HEK293 (cell line): ENCODE data around the gene ZNF211.

Experiments
- GFI1B ChIP-seq: fragments of 450-650 bp; formaldehyde crosslinking; IDR thresholded peaks from 2 replicates; pipeline ENCODE4 v1.5.1; 2016; ENCODE audit warnings: missing biosample characterization, missing genetic modification characterization
- GLIS2 ChIP-seq: fragments of 450-650 bp; formaldehyde crosslinking; IDR thresholded peaks from 2 replicates; pipeline ENCODE4 v1.5.1; 2016; ENCODE audit warnings: missing biosample characterization, missing genetic modification characterization
- HOXC10 ChIP-seq: sonication (generic); formaldehyde crosslinking; IDR thresholded peaks from 2 replicates; pipeline ENCODE4 v1.8.1; 2023; ENCODE audit warnings: mild to moderate bottlenecking, missing genetic modification reagents
- KLF10 ChIP-seq: fragments of 450-650 bp; IDR thresholded peaks from 2 replicates; pipeline ENCODE4 v1.5.1; 2018; ENCODE audit warnings: missing biosample characterization, mild to moderate bottlenecking, missing genetic modification characterization
- SP3 ChIP-seq: fragments of 450-650 bp; formaldehyde crosslinking; IDR thresholded peaks from 2 replicates; pipeline ENCODE4 v1.5.1; 2016; ENCODE audit warnings: missing biosample characterization, missing genetic modification characterization
- SP7 ChIP-seq: fragments of 450-650 bp; formaldehyde crosslinking; IDR thresholded peaks from 2 replicates; pipeline ENCODE4 v1.5.1; 2016; ENCODE audit warnings: missing biosample characterization, missing genetic modification characterization
- ZBTB8A ChIP-seq: fragments of 450-650 bp; formaldehyde crosslinking; IDR thresholded peaks from 2 replicates; pipeline ENCODE4 v1.5.1; 2016; ENCODE audit warnings: missing biosample characterization, missing genetic modification characterization
- ZFP69B ChIP-seq: fragments of 450-650 bp; formaldehyde crosslinking; IDR thresholded peaks from 2 replicates; pipeline ENCODE4 v1.5.1; 2016; ENCODE audit warnings: missing biosample characterization, missing genetic modification characterization
- ZNF169 ChIP-seq: fragments of 450-650 bp; formaldehyde crosslinking; IDR thresholded peaks from 2 replicates; pipeline ENCODE4 v1.5.1; 2016; ENCODE audit warnings: missing biosample characterization, missing genetic modification characterization
- ZNF2 ChIP-seq: fragments of 450-650 bp; formaldehyde crosslinking; IDR thresholded peaks from 2 replicates; pipeline ENCODE4 v1.5.1; 2016; ENCODE audit warnings: missing biosample characterization, missing genetic modification characterization
- ZNF416 ChIP-seq: fragments of 450-650 bp; formaldehyde crosslinking; IDR thresholded peaks from 2 replicates; pipeline ENCODE4 v1.5.1; 2016; ENCODE audit warnings: missing biosample characterization, missing genetic modification characterization
- ZNF560 ChIP-seq: fragments of 450-650 bp; formaldehyde crosslinking; IDR thresholded peaks from 2 replicates; pipeline ENCODE4 v1.5.1; 2017; ENCODE audit warnings: missing biosample characterization, missing genetic modification characterization, borderline replicate concordance
- ZNF561 ChIP-seq: fragments of 450-650 bp; IDR thresholded peaks from 2 replicates; pipeline ENCODE4 v1.5.1; 2018; ENCODE audit warnings: missing biosample characterization, missing genetic modification characterization, borderline replicate concordance
- ZNF610 ChIP-seq: fragments of 450-650 bp; formaldehyde crosslinking; IDR thresholded peaks from 2 replicates; pipeline ENCODE4 v1.5.1; 2016; ENCODE audit warnings: missing biosample characterization, missing genetic modification characterization, borderline replicate concordance
- ZNF626 ChIP-seq: fragments of 450-650 bp; sonication (Bioruptor Pico); formaldehyde crosslinking; IDR thresholded peaks from 2 replicates; pipeline ENCODE4 v1.5.1; 2018; ENCODE audit warnings: missing biosample characterization, missing genetic modification characterization, inconsistent platforms
- ZNF76 ChIP-seq: fragments of 450-650 bp; formaldehyde crosslinking; IDR thresholded peaks from 2 replicates; pipeline ENCODE4; 2016; ENCODE audit warnings: low read depth, missing biosample characterization, missing genetic modification characterization, borderline replicate concordance
- ZNF830 ChIP-seq: fragments of 450-650 bp; IDR thresholded peaks from 2 replicates; pipeline ENCODE4 v1.5.0; 2018; ENCODE audit warnings: missing biosample characterization, missing genetic modification characterization, low read depth, mild to moderate bottlenecking, moderate library complexity
- TF ChIP-seq, protein P1 (sequence below): fragments of 450-650 bp; formaldehyde crosslinking; IDR thresholded peaks from 2 replicates; pipeline ENCODE4 v1.5.1; 2016; ENCODE audit warnings: missing biosample characterization, missing genetic modification characterization
- TF ChIP-seq, protein P2 (sequence below): fragments of 450-650 bp; formaldehyde crosslinking; IDR thresholded peaks from 2 replicates; pipeline ENCODE4 v1.5.1; 2016; ENCODE audit warnings: missing biosample characterization, missing genetic modification characterization
- TF ChIP-seq, protein P3 (sequence below): fragments of 450-650 bp; formaldehyde crosslinking; optimal IDR thresholded peaks from 2 replicates; pipeline ENCODE3; 2016; ENCODE audit warnings: missing biosample characterization, mild to moderate bottlenecking, missing genetic modification characterization
- TF ChIP-seq, protein P4 (sequence below): fragments of 450-650 bp; formaldehyde crosslinking; IDR thresholded peaks from 2 replicates; pipeline ENCODE4 v1.5.1; 2016; ENCODE audit warnings: missing biosample characterization, missing genetic modification characterization
- TF ChIP-seq, protein P5 (sequence below): sonication (generic); formaldehyde crosslinking; IDR thresholded peaks from 2 replicates; pipeline ENCODE4 v1.8.1; 2022; ENCODE audit warnings: mild to moderate bottlenecking, moderate library complexity, missing genetic modification reagents
- TF ChIP-seq, protein P6 (sequence below): fragments of 450-650 bp; formaldehyde crosslinking; IDR thresholded peaks from 2 replicates; pipeline ENCODE4 v1.5.1; 2017; ENCODE audit warnings: missing biosample characterization, missing genetic modification characterization

ZNF211 gene

DNA sequence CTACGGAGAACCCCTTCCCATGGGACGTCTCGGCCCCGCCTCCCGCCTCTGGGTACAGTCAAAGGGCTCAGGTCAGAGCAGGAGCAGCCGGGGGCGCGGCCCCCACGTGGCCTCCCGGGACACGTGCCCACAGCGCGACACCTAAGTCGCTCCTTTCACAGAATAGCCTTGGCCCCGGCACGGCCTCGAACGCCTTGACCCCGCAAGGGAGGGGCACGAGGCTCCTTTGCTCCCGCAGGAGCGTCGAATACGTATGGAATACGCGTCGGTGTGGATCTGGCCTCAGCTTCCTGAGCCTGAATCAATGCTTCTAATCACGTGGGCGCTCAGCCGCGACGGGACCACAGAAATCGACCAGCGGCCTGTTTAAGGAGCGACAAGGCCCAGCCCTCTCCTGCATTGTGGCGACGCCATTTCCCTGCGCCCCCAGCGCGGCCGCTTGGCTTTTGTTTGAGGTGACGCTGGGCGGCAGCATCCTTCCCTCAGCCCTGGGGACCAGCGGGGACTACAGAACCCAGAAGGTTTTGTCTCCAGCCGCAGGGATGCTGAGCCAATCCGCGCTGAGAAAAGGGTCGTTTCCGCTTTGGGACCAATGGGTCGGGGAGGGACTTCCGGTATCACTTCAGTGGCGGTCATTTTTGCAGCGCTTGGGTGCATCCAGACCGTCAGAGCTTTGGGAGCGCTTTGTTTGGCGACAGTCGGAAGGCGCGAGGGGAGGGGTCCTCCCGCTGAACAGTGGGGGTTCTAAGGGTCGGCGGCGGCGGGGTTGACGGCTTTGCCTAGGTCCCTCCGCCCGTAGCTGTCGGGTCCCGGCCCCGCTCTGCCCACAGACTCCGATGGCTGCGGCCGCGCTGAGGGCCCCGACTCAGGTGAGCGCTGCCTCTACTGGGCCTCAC is 49.2 kb upstream of the ZNF211 start, which contains the start of gene ZIK1 (continued):
- TF ChIP-seq SP7 (tag by site-specific recombination) (peak; percentile 37; the same call in 1 of the 2 replicates), ZNF610 (peak; percentile 82; the same call in 1 of the 2 replicates), HOXC10 (CRISPR knock-in tag) (peak; percentile 100), ZNF626 (tag by site-specific recombination) (0 out of 2 replicates have a peak, but pooled peaks have one; percentile 6), ZNF2 (tag by site-specific recombination) (0 out of 2 replicates have a peak, but pooled peaks have one; percentile 31), SP3 (tag by site-specific recombination) (0 out of 2 replicates have a peak, but pooled peaks have one; percentile 23), ZNF76 (tag by site-specific recombination) (peak; percentile 78; the same call in 1 of the 2 replicates), KLF10 (tag by site-specific recombination) (no peak), ZNF169 (tag by site-specific recombination) (0 out of 2 replicates have a peak, but pooled peaks have one; percentile 25), GLIS2 (tag by site-specific recombination) (peak; percentile 24; the same call in 1 of the 2 replicates), ZFP69B (tag by site-specific recombination) (peak; percentile 62; the same call in 1 of the 2 replicates), ZNF561 (tag by site-specific recombination) (0 out of 2 replicates have a peak, but pooled peaks have one; percentile 51), ZBTB8A (tag by site-specific recombination) (peak; percentile 93), GFI1B (tag by site-specific recombination) (no peak), ZNF830 (tag by site-specific recombination) (no peak), ZNF416 (tag by site-specific recombination) (0 out of 2 replicates have a peak, but pooled peaks have one; percentile 37), ZNF560 (tag by site-specific recombination) (0 out of 2 replicates have a peak, but pooled peaks have one; percentile 4)
- TF ChIP-seq, protein P1, sequence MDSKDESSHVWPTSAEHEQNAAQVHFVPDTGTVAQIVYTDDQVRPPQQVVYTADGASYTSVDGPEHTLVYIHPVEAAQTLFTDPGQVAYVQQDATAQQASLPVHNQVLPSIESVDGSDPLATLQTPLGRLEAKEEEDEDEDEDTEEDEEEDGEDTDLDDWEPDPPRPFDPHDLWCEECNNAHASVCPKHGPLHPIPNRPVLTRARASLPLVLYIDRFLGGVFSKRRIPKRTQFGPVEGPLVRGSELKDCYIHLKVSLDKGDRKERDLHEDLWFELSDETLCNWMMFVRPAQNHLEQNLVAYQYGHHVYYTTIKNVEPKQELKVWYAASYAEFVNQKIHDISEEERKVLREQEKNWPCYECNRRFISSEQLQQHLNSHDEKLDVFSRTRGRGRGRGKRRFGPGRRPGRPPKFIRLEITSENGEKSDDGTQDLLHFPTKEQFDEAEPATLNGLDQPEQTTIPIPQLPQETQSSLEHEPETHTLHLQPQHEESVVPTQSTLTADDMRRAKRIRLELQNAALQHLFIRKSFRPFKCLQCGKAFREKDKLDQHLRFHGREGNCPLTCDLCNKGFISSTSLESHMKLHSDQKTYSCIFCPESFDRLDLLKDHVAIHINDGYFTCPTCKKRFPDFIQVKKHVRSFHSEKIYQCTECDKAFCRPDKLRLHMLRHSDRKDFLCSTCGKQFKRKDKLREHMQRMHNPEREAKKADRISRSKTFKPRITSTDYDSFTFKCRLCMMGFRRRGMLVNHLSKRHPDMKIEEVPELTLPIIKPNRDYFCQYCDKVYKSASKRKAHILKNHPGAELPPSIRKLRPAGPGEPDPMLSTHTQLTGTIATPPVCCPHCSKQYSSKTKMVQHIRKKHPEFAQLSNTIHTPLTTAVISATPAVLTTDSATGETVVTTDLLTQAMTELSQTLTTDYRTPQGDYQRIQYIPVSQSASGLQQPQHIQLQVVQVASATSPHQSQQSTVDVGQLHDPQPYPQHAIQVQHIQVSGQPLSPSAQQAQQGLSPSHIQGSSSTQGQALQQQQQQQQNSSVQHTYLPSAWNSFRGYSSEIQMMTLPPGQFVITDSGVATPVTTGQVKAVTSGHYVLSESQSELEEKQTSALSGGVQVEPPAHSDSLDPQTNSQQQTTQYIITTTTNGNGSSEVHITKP (tag by site-specific recombination): 0 out of 2 replicates have a peak, but pooled peaks have one; percentile 41
- TF ChIP-seq, protein P2, sequence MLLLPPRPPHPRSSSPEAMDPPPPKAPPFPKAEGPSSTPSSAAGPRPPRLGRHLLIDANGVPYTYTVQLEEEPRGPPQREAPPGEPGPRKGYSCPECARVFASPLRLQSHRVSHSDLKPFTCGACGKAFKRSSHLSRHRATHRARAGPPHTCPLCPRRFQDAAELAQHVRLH (tag by site-specific recombination): peak; percentile 55; the same call in 1 of the 2 replicates
- TF ChIP-seq, protein P3, sequence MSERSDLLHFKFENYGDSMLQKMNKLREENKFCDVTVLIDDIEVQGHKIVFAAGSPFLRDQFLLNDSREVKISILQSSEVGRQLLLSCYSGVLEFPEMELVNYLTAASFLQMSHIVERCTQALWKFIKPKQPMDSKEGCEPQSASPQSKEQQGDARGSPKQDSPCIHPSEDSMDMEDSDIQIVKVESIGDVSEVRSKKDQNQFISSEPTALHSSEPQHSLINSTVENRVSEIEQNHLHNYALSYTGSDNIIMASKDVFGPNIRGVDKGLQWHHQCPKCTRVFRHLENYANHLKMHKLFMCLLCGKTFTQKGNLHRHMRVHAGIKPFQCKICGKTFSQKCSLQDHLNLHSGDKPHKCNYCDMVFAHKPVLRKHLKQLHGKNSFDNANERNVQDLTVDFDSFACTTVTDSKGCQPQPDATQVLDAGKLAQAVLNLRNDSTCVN (tag by site-specific recombination): peak; percentile 12
- TF ChIP-seq, protein P4, sequence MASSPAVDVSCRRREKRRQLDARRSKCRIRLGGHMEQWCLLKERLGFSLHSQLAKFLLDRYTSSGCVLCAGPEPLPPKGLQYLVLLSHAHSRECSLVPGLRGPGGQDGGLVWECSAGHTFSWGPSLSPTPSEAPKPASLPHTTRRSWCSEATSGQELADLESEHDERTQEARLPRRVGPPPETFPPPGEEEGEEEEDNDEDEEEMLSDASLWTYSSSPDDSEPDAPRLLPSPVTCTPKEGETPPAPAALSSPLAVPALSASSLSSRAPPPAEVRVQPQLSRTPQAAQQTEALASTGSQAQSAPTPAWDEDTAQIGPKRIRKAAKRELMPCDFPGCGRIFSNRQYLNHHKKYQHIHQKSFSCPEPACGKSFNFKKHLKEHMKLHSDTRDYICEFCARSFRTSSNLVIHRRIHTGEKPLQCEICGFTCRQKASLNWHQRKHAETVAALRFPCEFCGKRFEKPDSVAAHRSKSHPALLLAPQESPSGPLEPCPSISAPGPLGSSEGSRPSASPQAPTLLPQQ (tag by site-specific recombination): 0 out of 2 replicates have a peak, but pooled peaks have one; percentile 25
- TF ChIP-seq, protein P5, sequence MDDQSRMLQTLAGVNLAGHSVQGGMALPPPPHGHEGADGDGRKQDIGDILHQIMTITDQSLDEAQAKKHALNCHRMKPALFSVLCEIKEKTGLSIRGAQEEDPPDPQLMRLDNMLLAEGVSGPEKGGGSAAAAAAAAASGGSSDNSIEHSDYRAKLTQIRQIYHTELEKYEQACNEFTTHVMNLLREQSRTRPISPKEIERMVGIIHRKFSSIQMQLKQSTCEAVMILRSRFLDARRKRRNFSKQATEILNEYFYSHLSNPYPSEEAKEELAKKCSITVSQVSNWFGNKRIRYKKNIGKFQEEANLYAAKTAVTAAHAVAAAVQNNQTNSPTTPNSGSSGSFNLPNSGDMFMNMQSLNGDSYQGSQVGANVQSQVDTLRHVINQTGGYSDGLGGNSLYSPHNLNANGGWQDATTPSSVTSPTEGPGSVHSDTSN: peak; percentile 59; the same call in 1 of the 2 replicates
- TF ChIP-seq, protein P6, sequence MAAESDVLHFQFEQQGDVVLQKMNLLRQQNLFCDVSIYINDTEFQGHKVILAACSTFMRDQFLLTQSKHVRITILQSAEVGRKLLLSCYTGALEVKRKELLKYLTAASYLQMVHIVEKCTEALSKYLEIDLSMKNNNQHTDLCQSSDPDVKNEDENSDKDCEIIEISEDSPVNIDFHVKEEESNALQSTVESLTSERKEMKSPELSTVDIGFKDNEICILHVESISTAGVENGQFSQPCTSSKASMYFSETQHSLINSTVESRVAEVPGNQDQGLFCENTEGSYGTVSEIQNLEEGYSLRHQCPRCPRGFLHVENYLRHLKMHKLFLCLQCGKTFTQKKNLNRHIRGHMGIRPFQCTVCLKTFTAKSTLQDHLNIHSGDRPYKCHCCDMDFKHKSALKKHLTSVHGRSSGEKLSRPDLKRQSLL (tag by site-specific recombination): no peak
